ENCODE results near the gene DCDC2C. TPM values are rescaled to one million over a fixed set of nuclear protein-coding genes. Genes with fewer than 3 reads are reported as not detected.

The DCDC2C gene
- total RNA-seq, 1 donor from 2014 or later, result not detected

DNA sequence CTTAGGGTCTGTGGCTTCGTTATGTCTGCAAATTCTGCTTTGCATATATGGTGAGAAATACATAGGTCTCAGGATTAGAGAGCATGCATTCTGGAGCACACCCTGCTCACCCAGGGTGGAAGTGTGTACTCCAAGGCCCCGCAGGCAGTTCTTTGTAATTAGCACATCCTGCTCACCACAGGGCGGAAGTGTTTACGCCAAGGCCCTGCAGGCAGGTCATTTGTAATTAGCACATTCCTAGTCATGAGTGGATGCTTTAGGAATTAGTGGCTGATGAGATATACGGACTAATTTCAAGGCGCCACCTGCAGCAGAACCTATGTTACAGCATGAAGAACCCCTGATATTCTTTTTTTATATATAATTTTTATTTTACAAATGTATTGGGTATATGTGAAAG is 41.1 kb upstream of the DCDC2C start:
- Histone ChIP-seq H3K9me3 (no peaks in the 10 kb centered on the region), H3K27ac (peak overlapping the region; percentile 47), H3K27me3 (no peaks in the 10 kb centered on the region), H3K4me3 (no peak overlapping the region), H3K4me1 (peaks cover 7% of the 10 kb centered on the region), H3K36me3 (no peaks in the 10 kb centered on the region)
- TF ChIP-seq, protein P1, sequence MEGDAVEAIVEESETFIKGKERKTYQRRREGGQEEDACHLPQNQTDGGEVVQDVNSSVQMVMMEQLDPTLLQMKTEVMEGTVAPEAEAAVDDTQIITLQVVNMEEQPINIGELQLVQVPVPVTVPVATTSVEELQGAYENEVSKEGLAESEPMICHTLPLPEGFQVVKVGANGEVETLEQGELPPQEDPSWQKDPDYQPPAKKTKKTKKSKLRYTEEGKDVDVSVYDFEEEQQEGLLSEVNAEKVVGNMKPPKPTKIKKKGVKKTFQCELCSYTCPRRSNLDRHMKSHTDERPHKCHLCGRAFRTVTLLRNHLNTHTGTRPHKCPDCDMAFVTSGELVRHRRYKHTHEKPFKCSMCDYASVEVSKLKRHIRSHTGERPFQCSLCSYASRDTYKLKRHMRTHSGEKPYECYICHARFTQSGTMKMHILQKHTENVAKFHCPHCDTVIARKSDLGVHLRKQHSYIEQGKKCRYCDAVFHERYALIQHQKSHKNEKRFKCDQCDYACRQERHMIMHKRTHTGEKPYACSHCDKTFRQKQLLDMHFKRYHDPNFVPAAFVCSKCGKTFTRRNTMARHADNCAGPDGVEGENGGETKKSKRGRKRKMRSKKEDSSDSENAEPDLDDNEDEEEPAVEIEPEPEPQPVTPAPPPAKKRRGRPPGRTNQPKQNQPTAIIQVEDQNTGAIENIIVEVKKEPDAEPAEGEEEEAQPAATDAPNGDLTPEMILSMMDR (IDR thresholded peaks at IDR 0.05), result no peak
- DNase-seq (peak; percentile 21), ATAC-seq (no peak)
- intact Hi-C loops (cut with DNase I), result no loop called here

DNA sequence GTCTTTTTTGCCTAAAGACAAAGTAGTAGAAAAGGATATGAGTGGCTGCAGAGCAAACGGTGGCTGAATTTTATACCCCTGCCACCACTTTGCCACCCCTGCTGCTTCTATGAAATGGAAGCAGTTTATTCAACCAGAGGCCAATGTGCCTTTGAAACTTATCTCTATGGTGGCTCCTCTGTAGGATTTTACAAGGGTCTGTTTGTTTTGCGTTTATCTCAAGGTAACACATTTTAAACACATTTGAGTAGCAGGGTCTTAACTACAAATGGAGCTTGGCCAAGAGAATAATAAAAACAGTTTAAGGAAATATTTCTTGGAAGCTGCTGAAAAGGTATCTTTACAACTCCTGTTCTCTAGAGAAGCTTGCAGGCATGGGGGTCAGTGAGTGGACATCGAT is 39.3 kb upstream of the DCDC2C start:
- intact Hi-C loops (cut with DNase I), result no loop called here
- Histone ChIP-seq H3K36me3 (no peaks in the 10 kb centered on the region), H3K4me1 (peaks cover 3% of the 10 kb centered on the region), H3K4me3 (no peak overlapping the region), H3K9me3 (no peaks in the 10 kb centered on the region), H3K27ac (no peak overlapping the region), H3K27me3 (no peaks in the 10 kb centered on the region)
- DNase-seq (no peak), ATAC-seq (no peak)
- TF ChIP-seq, protein P1 (IDR thresholded peaks at IDR 0.05), result no peak

DNA sequence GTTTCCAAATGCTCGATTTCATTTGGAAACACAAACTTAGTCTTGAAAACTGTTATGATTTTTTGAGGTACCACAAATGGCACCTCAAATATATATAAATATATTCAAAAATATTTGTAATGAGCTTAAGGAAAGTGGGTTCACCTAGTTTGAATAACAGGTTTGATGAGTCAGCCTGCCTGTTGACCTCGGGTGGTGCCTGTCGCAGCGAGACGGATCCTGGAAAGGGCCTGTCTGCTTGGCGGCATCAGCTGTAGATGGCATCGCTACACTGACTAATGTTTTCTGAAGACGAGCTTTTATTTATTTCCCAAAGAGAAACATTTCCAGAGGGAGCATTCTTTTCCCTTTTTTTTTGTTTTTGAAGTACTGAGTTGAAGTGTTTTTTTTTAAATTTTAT is 38.5 kb upstream of the DCDC2C start:
- TF ChIP-seq, protein P1 (IDR thresholded peaks at IDR 0.05), result no peak
- peak; percentile 23 for DNase-seq
- Histone ChIP-seq H3K9me3 (no peaks in the 10 kb centered on the region), H3K27me3 (no peaks in the 10 kb centered on the region), H3K4me3 (no peak overlapping the region), H3K27ac (no peak overlapping the region), H3K36me3 (no peaks in the 10 kb centered on the region), H3K4me1 (no peaks in the 10 kb centered on the region)
- ATAC-seq, result no peak
- intact Hi-C loops (cut with DNase I), result no loop called here

DNA sequence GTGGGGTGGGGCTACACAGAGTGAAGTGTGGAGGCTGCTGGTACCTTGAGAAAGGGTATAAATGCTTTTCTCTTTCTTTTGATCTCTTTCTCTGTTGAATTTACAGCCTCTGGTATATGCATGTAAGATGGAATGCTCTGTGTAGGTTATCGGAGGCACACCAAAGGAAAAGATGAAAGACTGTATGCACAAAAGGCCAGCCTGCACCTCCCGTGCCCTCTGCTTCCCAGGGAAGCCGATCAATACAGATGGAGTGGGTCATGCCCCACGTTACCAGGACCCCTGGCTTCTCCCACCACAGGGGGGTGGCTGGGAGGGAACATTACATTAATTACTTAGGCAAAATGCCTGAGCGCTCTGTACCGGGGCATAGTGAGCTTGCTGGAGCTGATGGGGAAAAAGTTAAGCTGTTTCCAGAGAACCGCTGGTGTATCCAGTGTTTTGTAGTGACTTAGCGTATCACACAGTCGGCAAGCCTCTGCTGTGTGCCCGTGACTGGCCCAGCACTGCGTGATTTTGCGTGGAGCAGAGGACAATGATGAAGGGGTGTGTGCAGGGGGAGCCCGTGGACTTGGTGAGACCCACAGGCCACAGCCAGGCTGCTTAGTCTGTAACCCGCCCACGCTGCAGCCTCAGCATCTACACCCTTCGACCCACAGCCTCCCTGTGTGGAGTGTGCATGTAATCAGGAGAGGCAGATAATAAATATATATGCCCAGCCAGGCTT is 37.3 kb upstream of the DCDC2C start:
- TF ChIP-seq, protein P1 (IDR thresholded peaks at IDR 0.05), result no peak
- Histone ChIP-seq H3K27ac (no peak overlapping the region), H3K27me3 (no peaks in the 10 kb centered on the region), H3K36me3 (no peaks in the 10 kb centered on the region), H3K9me3 (no peaks in the 10 kb centered on the region), H3K4me1 (no peaks in the 10 kb centered on the region), H3K4me3 (no peak overlapping the region)
- DNase-seq (peak; percentile 53), ATAC-seq (peak; percentile 8)
- intact Hi-C loops (cut with DNase I), result no loop called here

DNA sequence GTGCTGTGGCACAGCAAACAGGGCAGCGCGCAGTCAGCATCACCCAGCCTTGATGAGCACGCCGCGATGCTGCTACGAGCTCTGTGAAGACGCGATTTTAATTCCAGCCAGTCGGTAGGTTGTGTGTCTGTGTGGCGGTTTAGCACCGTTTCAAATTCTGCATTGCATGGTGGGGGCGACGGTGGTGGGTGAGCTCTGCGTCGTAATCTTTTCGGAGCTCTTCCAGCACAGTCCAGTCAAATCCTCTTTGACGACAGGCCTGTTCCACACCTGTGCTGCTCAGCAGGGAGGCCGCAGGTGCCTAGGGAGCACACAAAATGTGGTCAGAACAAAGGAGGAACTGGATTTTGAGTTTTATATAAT is 36.8 kb upstream of the DCDC2C start:
- Histone ChIP-seq H3K4me3 (no peak overlapping the region), H3K27me3 (no peaks in the 10 kb centered on the region), H3K27ac (no peak overlapping the region), H3K9me3 (no peaks in the 10 kb centered on the region), H3K4me1 (no peaks in the 10 kb centered on the region), H3K36me3 (no peaks in the 10 kb centered on the region)
- ATAC-seq, result no peak
- intact Hi-C loops (cut with DNase I), result no loop called here
- DNase-seq, result no peak
- TF ChIP-seq, protein P1 (IDR thresholded peaks at IDR 0.05), result no peak

All from upper lobe of right lung (tissue), 1 donor.